ENCODE measurements around the gene ZC3H11A. TPM values are rescaled to one million over a fixed set of nuclear protein-coding genes. Genes with fewer than 3 reads are reported as not detected.
"Not testable (repeated sequence)": the region's sequence is repeated elsewhere in the genome, so short reads cannot be mapped to it uniquely, and the experiment has no call there.

The ZC3H11A gene
- total and polyA plus RNA-seq, 10 donors = 45.2 to 218 (median 87.2) TPM

- Histone ChIP-seq H3K27me3 (replicated peaks in 1 of 7) (no peaks in the 10 kb centered on the region), H3K36me3 (peaks cover 2 to 100% (median 77%) of the 10 kb centered on the region in 6 donors), H3K27ac (peak overlapping the region in 3 of 8 donors; percentile 51 to 80 (median 64)), H3K4me3 (no peak overlapping the region), H3K9me3 (no peaks in the 10 kb centered on the region), H3K4me1 (peaks cover 0 to 43% (median 5%) of the 10 kb centered on the region in 6 donors)
- intact Hi-C loops (cut with DNase I; ENCODE audit: low total_unique reads) = no loop called here
- 85 to 93% (median 86%) methylated on average over 5 of the region's 5 CpGs for WGBS, 5 donors
- DNase-seq = no peak
- no peak for TF ChIP-seq POLR2A (IDR thresholded peaks at IDR 0.05)
- TF ChIP-seq CTCF (IDR thresholded peaks at IDR 0.05 in 8 of 11, conservative IDR thresholded peaks at IDR 0.05 in 3 of 11) = no peak
- TF ChIP-seq POLR2AphosphoS5 (IDR thresholded peaks at IDR 0.05) = no peak
Measured at GRCh38 chr1:203828002-203828401, 32.6 kb downstream of the ZC3H11A start.

DNA sequence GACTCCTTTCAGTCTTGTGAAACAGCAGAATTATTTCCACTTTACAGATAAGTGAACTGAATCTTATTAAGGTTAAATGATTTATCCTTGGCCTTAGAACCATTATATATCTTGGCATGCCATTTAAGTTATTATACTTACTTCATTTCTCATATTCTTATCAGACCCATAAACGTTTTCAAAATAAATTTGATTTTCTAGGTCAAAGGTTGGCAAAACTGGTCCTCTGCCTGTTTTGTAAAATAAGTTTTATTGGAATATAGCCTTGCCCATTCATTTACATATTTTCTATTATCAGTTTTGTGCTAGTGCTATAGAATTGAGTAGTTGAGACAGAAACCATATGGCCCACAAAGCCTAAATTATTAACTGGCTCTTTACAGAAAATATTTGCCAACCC, 33.1 kb downstream of the ZC3H11A start:
- no peak for DNase-seq
- Histone ChIP-seq H3K4me3 (no peak overlapping the region), H3K36me3 (peaks cover 2 to 100% (median 77%) of the 10 kb centered on the region in 6 donors), H3K27ac (peak overlapping the region in 4 of 8 donors; percentile 47 to 80 (median 58)), H3K4me1 (peaks cover 0 to 38% (median 5%) of the 10 kb centered on the region in 6 donors), H3K9me3 (no peaks in the 10 kb centered on the region), H3K27me3 (replicated peaks in 1 of 7) (no peaks in the 10 kb centered on the region)
- WGBS, 5 donors = 58 to 80% (median 65%) methylated on average over 1 of the region's 1 CpG
- intact Hi-C loops (cut with DNase I; ENCODE audit: low total_unique reads) = no loop called here
- TF ChIP-seq POLR2A (IDR thresholded peaks at IDR 0.05) (no peak), POLR2AphosphoS5 (IDR thresholded peaks at IDR 0.05) (no peak)

GRCh38 chr1:203829247-203829646, 33.8 kb downstream of the ZC3H11A start:
- H3K4me1 ChIP-seq = peaks cover 0 to 38% (median 5%) of the 10 kb centered on the region in 6 donors
- H3K9me3 ChIP-seq; intact Hi-C loops (cut with DNase I; ENCODE audit: low total_unique reads); DNase-seq; H3K27me3 ChIP-seq (replicated peaks in 1 of 7); H3K4me3 ChIP-seq: not testable (repeated sequence)
- TF ChIP-seq POLR2AphosphoS5 (IDR thresholded peaks at IDR 0.05) = peak in 1 of 3 donors; percentile 47
- H3K27ac ChIP-seq = peak overlapping the region in 4 of 8 donors; percentile 47 to 80 (median 58)
- H3K36me3 ChIP-seq = peaks cover 2 to 100% (median 80%) of the 10 kb centered on the region in 6 donors
- WGBS, 5 donors = 51 to 83% (median 68%) methylated on average over 5 of the region's 5 CpGs

GRCh38 chr1:203835476-203835875, 40.1 kb downstream of the ZC3H11A start:
- Histone ChIP-seq H3K27me3 (replicated peaks in 1 of 7) (no peaks in the 10 kb centered on the region), H3K27ac (no peak overlapping the region), H3K4me3 (no peak overlapping the region), H3K36me3 (peaks cover 6 to 100% (median 98%) of the 10 kb centered on the region in 6 donors), H3K4me1 (peaks cover 0 to 2% (median 0%) of the 10 kb centered on the region in 6 donors), H3K9me3 (no peaks in the 10 kb centered on the region)
- 93 to 99% (median 99%) methylated on average over 3 of the region's 3 CpGs for WGBS, 5 donors
- intact Hi-C loops (cut with DNase I; ENCODE audit: low total_unique reads) = no loop called here
- no peak for DNase-seq
- TF ChIP-seq POLR2A (IDR thresholded peaks at IDR 0.05) (no peak), POLR2AphosphoS5 (IDR thresholded peaks at IDR 0.05) (no peak), CTCF (IDR thresholded peaks at IDR 0.05 in 8 of 11, conservative IDR thresholded peaks at IDR 0.05 in 3 of 11) (no peak)

- WGBS, 5 donors = 78 to 88% (median 83%) methylated on average over 5 of the region's 5 CpGs
- DNase-seq = no peak
- intact Hi-C loops (cut with DNase I; ENCODE audit: low total_unique reads) = no loop called here
- no peak overlapping the region for H3K4me3 ChIP-seq
- H3K4me1 ChIP-seq = no peaks in the 10 kb centered on the region
- peaks cover 6 to 100% (median 95%) of the 10 kb centered on the region in 6 donors for H3K36me3 ChIP-seq
- H3K9me3 ChIP-seq = peaks cover 0 to 5% (median 0%) of the 10 kb centered on the region in 8 donors
- TF ChIP-seq POLR2A (IDR thresholded peaks at IDR 0.05) = no peak
- no peak for TF ChIP-seq POLR2AphosphoS5 (IDR thresholded peaks at IDR 0.05)
- no peak for TF ChIP-seq CTCF (IDR thresholded peaks at IDR 0.05 in 8 of 11, conservative IDR thresholded peaks at IDR 0.05 in 3 of 11)
- H3K27ac ChIP-seq = no peak overlapping the region
- H3K27me3 ChIP-seq (replicated peaks in 1 of 7) = no peaks in the 10 kb centered on the region
Measured at GRCh38 chr1:203839081-203839480, 43.7 kb downstream of the ZC3H11A start.

Measured in spleen (tissue), 11 donors.